HG03139 (cell line): ENCODE results near the gene PPEF1.

Experiments used
- ATAC-seq: cut with Tn5 transposase; IDR thresholded peaks from one replicate; pipeline ENCODE4 v1.9.1; 2021; ENCODE audit not compliant: unreplicated experiment

Gene PPEF1, protein sequence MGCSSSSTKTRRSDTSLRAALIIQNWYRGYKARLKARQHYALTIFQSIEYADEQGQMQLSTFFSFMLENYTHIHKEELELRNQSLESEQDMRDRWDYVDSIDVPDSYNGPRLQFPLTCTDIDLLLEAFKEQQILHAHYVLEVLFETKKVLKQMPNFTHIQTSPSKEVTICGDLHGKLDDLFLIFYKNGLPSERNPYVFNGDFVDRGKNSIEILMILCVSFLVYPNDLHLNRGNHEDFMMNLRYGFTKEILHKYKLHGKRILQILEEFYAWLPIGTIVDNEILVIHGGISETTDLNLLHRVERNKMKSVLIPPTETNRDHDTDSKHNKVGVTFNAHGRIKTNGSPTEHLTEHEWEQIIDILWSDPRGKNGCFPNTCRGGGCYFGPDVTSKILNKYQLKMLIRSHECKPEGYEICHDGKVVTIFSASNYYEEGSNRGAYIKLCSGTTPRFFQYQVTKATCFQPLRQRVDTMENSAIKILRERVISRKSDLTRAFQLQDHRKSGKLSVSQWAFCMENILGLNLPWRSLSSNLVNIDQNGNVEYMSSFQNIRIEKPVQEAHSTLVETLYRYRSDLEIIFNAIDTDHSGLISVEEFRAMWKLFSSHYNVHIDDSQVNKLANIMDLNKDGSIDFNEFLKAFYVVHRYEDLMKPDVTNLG

GRCh38 chrX:18707426-18708049, at the start of gene PPEF1:
PPEF1 (plus strand) TSS chrX:18707645; CDS start chrX:18707781, 136 bp downstream.
- ATAC-seq, result no peak

GRCh38 chrX:18661273-18661672, 46.2 kb upstream of the PPEF1 start:
- ATAC-seq, result no peak

DNA sequence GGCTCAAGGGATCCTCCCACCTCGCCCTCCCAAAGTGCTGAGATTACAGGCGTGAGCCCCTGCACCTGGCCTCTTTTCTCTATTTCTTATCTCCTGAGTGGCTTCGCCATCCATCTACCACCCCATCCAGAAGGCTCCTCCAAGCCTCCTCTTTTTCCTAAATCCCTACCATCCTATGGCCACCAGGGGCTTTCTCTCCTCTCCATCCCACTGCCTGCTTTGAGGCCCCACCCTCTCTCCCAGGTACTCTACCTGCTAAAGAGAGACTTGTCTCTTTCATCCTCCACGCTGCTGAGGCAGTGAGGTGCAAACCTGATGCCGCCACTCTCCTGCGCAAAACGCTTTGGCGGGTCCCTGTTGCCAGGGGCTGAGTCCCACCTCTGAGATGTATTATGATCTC, 42.5 kb upstream of the PPEF1 start:
- no peak for ATAC-seq

- no peak for ATAC-seq
Measured at GRCh38 chrX:18666614-18667013, 40.8 kb upstream of the PPEF1 start.

DNA sequence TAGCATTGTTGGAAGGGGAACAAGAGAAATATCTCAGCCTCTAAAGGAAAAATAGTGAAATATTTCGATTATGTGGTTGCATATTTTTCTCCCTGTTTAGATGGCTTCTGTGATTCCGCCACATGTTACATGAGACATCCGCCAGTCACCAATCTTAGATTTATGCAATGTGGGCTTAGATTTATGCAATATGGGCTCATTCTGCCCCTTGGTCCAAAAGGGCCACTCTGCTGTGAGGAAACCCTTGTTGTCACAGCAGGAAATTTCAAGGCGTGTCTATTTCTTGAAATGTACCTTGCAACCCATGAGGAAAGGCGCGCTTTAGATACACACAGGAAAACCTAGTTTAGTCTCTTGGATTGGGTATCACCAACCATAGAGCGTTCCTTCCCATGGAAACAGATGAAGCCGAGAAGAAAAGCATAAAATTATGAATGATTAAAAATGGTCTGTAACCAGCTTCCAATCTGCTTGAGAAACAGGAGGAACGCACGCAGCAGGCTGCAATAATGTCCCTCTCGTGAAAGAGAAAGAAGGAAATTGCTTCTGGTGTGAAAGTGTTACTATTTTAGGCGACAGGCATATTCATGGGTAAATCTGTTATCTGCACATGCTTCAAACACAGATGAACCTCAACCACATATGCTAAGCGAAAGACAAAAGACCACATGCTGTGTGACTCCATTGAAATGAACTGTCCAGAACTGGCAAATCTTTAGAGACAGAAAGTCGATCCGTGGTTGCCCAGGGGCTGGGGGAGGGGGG, 39.2 kb upstream of the PPEF1 start:
- no peak for ATAC-seq

DNA sequence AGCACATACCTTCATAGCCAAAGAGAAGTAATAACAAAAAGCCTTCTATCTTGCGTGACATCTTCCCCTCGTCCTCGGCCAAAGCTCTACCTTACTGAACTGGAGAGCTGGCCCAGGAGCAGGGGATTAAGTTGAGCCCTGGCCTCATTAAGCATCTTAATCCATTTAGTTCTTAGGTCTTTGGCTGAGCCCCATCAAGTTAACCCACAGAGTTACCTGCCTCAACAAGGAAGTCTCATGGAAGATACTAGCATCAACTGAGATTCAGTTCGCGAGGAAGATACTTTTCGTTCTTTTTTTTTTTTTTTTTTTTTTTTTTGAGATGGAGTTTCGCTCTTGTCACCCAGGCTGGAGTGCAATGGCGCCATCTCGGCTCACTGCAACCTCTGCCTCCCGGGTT, 35.4 kb upstream of the PPEF1 start, which contains the start of gene RS1:
Gene RS1 (minus strand): TSS at position 101 of the 400 bp plus-strand sequence. CDS start 40 bp downstream, at position 61.
- ATAC-seq, result no peak

- peak; percentile 30 for ATAC-seq
Measured at GRCh38 chrX:18674417-18674787, 33.0 kb upstream of the PPEF1 start.

GRCh38 chrX:18674788-18675735, 32.4 kb upstream of the PPEF1 start:
- ATAC-seq, result peak; percentile 86

- ATAC-seq, result no peak
Measured at GRCh38 chrX:18676050-18676449, 31.4 kb upstream of the PPEF1 start.

- ATAC-seq, result no peak
Measured at GRCh38 chrX:18676470-18676869, 31.0 kb upstream of the PPEF1 start.

DNA sequence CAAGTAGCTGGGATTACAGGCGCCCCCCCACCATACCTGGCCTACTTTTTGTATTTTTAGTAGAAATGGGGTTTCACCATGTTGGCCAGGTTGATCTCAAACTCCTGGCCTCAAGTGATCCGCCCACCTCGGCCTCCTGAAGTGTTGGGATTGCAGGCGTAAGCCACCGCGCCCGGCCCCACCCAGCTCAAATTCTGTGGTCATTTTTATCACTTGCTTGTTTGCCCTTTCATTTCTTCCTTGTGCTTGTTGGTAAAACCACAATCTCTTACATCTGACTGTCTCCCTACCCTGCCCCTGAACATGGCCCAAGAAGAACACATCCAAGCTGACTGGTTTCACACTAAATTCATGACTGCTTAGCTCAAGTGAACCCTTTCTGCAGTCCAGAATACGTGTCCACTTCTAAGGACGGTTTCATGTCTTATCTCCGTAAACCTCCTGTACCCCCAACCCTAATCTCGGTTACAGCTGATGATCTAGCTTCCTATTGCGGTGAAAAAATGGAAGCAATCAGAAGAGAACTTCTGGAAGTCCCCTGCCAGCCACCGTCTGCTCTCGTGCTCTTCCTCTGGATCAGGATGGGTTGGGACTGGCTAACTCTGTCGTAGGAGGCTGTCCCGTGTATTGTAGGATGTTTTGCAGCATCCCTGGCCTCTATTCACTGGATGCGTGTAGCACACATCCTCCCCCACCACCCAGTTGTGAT, 30.1 kb upstream of the PPEF1 start:
- no peak for ATAC-seq

GRCh38 chrX:18681996-18682395, 25.4 kb upstream of the PPEF1 start:
- no peak for ATAC-seq

- no peak for ATAC-seq
Measured at GRCh38 chrX:18682979-18683387, 24.5 kb upstream of the PPEF1 start.

GRCh38 chrX:18687856-18688495, 19.5 kb upstream of the PPEF1 start:
- no peak for ATAC-seq

DNA sequence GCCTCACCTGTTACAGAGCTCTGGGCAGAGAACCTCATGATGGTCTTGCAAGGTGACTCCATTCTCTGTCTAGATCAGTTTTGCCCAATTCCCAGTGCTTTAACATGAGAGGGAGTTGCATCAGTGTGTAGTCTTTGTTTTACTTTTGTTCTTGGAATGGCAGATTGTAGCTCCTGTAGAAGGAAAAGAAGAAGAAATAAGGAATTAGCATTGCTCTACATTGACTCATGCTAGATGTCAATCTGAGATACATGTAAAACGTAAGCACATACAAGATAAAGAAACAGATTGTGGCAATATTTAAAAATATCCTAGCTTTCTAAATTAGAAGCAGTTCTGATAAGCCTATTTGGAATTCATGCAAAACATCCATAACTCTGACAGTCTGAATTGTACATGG, 16.0 kb upstream of the PPEF1 start:
- ATAC-seq, result no peak

DNA sequence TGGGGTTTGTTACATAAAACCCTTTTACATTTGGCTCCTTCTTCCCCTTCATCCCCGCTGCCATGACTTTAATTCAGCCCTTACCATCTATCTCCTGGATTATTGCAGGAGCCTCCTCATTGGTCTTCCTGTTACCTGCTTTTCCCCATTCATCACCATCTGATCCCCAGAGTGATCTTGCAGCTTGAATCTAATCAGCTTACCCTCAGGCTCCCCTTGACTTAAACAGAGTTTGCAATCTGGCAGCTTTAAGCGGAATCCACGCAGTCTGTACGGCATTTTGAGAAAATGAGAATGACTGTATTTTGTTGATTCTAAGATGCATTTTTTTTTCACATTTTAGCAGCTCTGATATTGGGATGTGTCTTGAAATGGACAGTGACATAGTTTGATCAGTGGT, 14.9 kb upstream of the PPEF1 start:
- ATAC-seq, result no peak

- no peak for ATAC-seq
Measured at GRCh38 chrX:18696653-18697052, 10.8 kb upstream of the PPEF1 start.

- no peak for ATAC-seq
Measured at GRCh38 chrX:18698737-18699650, 8.5 kb upstream of the PPEF1 start.
